Stimulated activated CD8-positive, alpha-beta memory T cell treated with anti-CD3 and anti-CD28 coated beads, Interleukin-7, amount 100 ng/mL, for 1 hour (primary cell): ENCODE data around the gene SIM2.

Experiments
- DNase-seq, 2 donors: peaks; one replicate each; pipeline ENCODE4 v3.0.0-alpha.2; 2020; ENCODE audit warnings: low read depth in 2 of 2

The SIM2 gene

GRCh38 chr21:36709868-36710728 is 11.2 kb downstream of the SIM2 start:
- DNase-seq: no peak

DNA sequence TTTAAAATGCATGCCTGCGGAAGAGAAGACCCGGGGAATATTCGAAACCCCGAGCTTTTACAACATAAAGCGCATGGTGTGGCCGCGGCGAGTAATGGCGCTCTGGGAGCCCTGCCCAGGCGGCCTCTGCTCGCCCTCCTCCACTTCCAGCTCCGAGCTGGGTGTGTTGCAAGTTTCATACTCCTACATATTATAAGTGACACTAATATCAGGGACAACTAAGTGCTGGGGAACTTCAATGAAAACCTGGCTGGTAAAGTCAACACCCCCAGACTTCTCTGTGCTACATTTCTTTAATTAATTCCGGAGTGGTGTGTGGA is 11.8 kb downstream of the SIM2 start:
- no peak for DNase-seq

- DNase-seq: no peak
Measured at GRCh38 chr21:36713746-36714145, 14.8 kb downstream of the SIM2 start.

DNA sequence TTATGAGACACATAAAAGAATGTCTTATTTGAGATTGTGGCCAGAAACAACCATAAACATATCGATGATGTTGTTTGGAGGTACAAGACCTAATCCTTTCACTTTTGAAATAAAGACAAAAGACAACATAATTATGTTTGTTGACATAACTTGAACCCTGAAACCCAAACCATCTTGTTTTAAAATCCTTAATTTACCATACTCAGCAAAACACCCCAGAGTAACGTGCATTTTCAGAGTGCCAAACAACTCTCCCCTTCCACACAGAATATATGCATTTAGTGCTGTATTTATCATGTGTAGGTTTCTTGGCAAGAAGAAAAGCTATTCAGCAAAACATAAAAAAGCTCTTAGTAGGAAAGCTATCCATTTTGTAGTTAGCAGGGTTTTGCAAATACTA is 17.5 kb downstream of the SIM2 start:
- DNase-seq: no peak

DNA sequence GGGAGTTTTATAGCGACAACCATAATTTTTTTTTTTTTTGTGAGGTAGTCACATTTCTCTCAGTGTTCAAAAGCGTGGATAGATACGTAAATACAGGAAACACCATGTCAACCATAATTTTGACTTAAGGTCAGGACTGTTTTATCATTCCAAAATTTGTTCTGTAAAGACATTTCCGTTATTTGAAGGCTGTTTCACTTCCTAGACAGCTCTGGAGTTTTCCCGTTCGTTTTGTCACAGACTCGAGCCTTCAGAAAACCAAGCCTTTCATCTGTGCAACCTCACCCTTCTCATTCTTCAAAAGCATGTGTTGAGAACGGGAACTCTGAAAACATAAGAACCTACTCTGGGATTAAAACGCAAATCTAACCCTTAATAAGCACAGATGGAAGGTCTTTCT is 17.9 kb downstream of the SIM2 start:
- no peak for DNase-seq

- no peak for DNase-seq
Measured at GRCh38 chr21:36717976-36718375, 19.1 kb downstream of the SIM2 start.

DNA sequence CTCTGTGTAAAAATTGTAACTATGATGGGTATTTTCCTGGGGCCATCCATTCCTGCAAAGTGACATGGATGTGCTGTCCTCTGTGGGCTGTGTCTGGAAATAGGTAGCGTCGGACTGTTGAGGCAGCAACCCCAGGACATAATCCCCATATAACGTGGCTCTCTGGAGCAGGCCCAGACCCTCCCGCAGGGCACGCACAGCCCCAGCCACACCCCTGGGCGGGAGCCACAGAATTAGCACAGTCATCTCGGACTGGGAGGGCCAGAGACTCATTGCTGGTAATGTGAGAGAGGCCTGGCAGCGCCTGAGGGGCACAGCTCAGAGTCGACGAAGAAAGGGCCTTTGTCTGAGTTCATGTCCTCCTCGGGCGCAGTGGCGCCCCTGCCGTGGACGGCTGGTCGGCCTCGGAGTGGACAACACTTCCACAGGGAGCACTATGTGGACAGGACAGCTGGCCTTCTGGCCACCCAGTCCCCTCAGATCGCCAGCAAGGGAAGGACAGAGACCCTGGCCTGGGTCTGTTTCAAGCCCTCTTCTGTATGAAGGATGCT is 20.1 kb downstream of the SIM2 start:
- DNase-seq: no peak

DNA sequence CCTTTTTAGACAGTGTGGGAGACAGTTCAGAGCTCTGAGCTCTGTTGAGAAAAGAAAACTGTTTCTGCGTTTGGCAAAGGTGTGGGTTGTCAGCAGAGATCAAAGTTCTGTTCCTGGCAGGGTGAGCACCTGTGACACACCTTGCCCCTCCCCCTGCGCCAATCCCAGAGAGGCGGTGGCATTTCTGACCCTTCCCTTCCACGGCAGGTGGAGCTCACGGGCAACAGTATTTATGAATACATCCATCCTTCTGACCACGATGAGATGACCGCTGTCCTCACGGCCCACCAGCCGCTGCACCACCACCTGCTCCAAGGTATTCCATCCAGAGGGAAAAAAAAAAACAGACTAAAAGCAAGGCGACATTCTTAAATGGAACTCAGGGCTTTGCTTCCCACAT is 20.7 kb downstream of the SIM2 start:
- no peak for DNase-seq

DNA sequence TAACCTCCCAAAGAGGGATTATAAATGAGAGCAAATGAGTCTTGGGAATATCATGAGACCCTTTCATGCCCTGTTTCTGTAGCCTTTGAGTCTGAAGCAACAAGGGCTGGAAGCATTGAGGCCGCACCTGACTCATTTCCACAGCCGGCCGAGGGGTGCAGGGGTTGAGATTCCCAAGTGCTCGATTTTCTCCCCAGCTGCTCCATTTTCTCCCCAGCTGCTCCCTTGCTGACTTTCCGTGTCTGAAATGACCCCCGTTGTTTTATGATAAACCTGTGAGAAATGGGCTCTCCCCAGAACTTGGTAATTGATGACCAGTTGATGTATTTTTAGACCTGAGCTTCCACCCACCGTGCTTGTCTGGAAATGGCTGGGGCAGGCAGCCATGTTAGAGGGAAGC is 22.9 kb downstream of the SIM2 start:
- DNase-seq: no peak

- DNase-seq: no peak
Measured at GRCh38 chr21:36722370-36723368, 23.8 kb downstream of the SIM2 start.

- DNase-seq: no peak
Measured at GRCh38 chr21:36723371-36723881, 24.5 kb downstream of the SIM2 start.

DNA sequence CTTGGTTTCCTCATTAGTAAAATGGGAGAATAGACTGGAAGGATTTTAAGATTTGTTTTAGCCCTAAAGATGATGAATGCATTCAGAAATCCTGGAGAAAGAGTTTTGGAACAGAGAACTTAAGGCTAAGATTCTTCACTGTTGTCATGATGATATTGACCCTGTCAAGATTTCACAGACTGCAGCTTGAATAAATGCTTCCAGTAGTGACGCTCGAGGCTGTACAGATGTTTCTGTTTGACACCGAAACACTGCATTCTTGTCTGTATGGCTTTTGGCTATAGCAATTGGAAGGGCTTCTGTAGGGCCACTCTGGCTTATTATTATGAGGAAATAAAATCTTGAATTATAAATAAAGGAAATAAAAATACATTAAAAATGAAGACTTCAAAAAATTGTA is 25.7 kb downstream of the SIM2 start:
- no peak for DNase-seq

DNA sequence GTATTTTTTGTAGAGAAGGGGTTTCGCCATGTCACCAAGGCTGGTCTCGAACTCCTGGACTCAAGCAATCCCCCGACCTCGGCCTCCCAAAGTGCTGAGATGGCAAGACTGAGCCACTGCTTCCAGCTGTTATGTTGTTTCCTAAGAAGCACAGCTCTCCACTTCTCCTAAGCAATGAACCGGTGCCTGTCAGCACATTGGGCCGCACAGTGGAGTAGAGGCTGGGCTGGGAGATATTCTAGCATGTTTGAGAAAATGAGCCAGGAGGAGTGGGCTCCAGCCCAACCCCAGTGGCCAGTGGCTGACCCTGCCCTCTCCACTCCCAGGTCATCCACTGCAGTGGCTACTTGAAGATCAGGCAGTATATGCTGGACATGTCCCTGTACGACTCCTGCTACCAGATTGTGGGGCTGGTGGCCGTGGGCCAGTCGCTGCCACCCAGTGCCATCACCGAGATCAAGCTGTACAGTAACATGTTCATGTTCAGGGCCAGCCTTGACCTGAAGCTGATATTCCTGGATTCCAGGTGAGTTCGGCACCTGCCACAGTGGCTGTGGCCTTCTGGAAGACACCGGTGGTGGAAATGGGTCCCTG is 27.0 kb downstream of the SIM2 start:
- DNase-seq: no peak

DNA sequence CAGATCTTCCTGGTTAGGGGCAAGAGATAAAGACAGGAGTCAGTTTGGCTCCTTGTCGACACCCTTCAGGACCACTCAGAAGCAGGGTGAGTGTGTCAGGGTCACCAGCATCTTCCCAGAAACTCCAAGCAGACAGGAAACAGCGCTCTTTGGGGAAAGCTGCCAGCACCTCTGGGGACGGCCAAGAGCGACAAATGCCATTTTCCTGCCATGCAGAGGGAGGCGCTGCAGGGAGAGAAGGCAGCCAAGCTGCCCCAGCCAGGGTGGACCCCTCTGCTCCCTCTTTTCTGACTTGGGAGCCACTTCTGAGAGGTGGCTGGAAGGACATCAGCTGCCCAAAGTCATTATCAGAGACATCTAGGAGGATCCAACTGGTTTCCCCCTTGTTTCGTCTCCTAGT is 29.0 kb downstream of the SIM2 start:
- DNase-seq: no peak

- no peak for DNase-seq
Measured at GRCh38 chr21:36728371-36729111, 29.6 kb downstream of the SIM2 start.

DNA sequence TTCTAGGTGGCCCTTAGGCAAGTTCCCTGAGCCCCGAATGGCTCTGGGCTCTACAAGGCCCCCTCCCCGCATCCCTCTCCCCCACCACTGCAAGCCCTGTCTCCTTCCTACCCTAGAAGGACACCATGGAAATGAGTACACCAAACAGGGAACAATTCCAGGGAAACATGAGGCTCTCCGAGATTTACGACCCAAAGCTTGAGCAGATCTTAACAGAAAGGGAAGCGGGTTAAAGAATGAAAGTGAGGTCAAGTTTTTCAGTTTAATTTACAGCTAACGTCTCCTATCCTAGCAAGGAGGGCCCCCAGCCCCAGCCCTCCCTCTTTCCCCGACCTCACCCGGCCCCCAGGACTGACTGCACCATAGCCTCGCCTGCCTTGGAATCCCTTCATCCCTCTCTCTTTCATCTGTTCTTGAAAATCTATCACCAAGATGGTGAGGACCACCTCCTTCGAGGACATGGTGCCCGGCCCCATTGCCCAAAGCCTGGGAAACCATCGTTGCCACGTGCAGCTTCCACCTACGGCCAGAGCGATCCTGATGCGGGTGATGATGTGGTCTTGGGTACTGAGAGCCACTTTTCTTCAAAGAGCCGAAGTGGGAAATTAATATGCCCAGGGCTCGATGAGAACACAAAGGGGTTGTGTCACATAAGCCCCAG is 30.5 kb downstream of the SIM2 start:
- DNase-seq: no peak

GRCh38 chr21:36730291-36731281 is 31.7 kb downstream of the SIM2 start:
- no peak for DNase-seq

DNA sequence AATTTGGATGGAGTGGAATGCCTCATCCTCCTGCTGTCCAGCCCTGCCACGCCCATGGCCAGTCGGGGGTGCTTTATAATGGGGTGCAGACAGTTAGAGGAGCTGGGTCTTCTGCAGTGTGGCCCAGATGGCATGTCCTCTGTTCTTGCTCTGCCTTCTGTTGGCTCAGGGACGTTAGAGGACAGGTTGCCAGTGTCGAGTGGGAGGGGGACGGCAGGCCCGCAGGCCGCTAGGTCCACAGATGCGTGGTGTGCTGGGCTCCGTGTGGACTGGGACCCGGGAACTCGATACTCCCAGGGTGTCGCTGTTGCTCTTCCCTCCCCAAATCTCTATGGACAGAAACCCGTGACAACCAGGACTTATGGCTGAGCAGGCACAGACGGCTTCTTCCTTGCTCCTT is 33.3 kb downstream of the SIM2 start:
- no peak for DNase-seq

- no peak for DNase-seq
Measured at GRCh38 chr21:36732761-36733160, 33.8 kb downstream of the SIM2 start.
